ENCODE data around the gene NPVF. TPM values are rescaled to one million over a fixed set of nuclear protein-coding genes. Genes with fewer than 3 reads are reported as not detected.

NPVF gene
- total and polyA plus RNA-seq, 4 donors, result not detected

GRCh38 chr7:25196132-25196896 lies 32.0 kb downstream of the NPVF start (continued):
- TF ChIP-seq, protein P1, sequence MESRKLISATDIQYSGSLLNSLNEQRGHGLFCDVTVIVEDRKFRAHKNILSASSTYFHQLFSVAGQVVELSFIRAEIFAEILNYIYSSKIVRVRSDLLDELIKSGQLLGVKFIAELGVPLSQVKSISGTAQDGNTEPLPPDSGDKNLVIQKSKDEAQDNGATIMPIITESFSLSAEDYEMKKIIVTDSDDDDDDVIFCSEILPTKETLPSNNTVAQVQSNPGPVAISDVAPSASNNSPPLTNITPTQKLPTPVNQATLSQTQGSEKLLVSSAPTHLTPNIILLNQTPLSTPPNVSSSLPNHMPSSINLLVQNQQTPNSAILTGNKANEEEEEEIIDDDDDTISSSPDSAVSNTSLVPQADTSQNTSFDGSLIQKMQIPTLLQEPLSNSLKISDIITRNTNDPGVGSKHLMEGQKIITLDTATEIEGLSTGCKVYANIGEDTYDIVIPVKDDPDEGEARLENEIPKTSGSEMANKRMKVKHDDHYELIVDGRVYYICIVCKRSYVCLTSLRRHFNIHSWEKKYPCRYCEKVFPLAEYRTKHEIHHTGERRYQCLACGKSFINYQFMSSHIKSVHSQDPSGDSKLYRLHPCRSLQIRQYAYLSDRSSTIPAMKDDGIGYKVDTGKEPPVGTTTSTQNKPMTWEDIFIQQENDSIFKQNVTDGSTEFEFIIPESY (IDR thresholded peaks at IDR 0.05), result no peak

GRCh38 chr7:25194036-25194435 lies 34.2 kb downstream of the NPVF start:
- 86% methylated on average over 2 of the region's 2 CpGs for WGBS
- Histone ChIP-seq H3K27me3 (ENCODE audit: control insufficient read depth in 4 of 4, insufficient read depth in 4 of 4, low read length in 3 of 4) (no peaks in the 10 kb centered on the region), H3K36me3 (ENCODE audit: control insufficient read depth in 4 of 4, insufficient read depth in 3 of 4, low read depth in 1 of 4, low read length in 3 of 4) (no peaks in the 10 kb centered on the region), H3K27ac (ENCODE audit: low read depth in 1 of 2, low read length in 2 of 2) (no peak overlapping the region), H3K4me3 (ENCODE audit: low read depth in 1 of 3, low read length in 3 of 3) (no peak overlapping the region), H3K9ac (ENCODE audit: low read depth in 1 of 2, low read length in 2 of 2) (no peak overlapping the region), H3K4me1 (ENCODE audit: control insufficient read depth in 4 of 4, insufficient read depth in 4 of 4, low read length in 3 of 4) (peaks cover 2 to 11% (median 5%) of the 10 kb centered on the region in 4 donors), H3K9me3 (ENCODE audit: control insufficient read depth in 4 of 4, low read length in 3 of 4) (no peaks in the 10 kb centered on the region)
- TF ChIP-seq REST (IDR thresholded peaks at IDR 0.05) (no peak), RAD21 (IDR thresholded peaks at IDR 0.05) (no peak), RXRA (IDR thresholded peaks at IDR 0.05) (no peak), HNF4A (conservative IDR thresholded peaks at IDR 0.05) (no peak), TAF1 (conservative IDR thresholded peaks at IDR 0.05) (no peak)
- TF ChIP-seq, protein P2, sequence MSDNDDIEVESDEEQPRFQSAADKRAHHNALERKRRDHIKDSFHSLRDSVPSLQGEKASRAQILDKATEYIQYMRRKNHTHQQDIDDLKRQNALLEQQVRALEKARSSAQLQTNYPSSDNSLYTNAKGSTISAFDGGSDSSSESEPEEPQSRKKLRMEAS (IDR thresholded peaks at IDR 0.05), result no peak
- DNase-seq (ENCODE audit: low spot score), result no peak

DNA sequence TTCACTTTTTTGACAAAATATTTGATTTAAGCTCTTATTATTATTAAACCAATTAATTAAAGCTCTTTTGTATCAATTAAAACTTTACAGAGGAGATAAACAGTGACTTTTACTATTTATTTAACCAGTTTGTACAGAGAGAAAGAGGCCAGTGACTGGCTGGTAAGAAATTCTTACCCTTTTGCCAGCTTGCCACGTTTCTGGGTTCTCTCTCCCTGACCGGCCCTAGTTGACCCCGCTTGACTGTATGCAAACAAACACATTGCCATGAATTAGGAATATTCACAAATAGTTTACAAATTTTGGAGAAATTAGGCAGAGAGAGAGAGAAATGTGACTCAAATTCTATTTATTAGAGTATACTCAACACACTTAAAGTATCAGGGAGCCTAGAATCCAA lies 36.2 kb downstream of the NPVF start:
- Histone ChIP-seq H3K36me3 (ENCODE audit: control insufficient read depth in 4 of 4, insufficient read depth in 3 of 4, low read depth in 1 of 4, low read length in 3 of 4) (no peaks in the 10 kb centered on the region), H3K4me1 (ENCODE audit: control insufficient read depth in 4 of 4, insufficient read depth in 4 of 4, low read length in 3 of 4) (peaks cover 2 to 11% (median 5%) of the 10 kb centered on the region in 4 donors), H3K4me3 (ENCODE audit: low read depth in 1 of 3, low read length in 3 of 3) (no peak overlapping the region), H3K9me3 (ENCODE audit: control insufficient read depth in 4 of 4, low read length in 3 of 4) (no peaks in the 10 kb centered on the region), H3K9ac (ENCODE audit: low read depth in 1 of 2, low read length in 2 of 2) (no peak overlapping the region), H3K27me3 (ENCODE audit: control insufficient read depth in 4 of 4, insufficient read depth in 4 of 4, low read length in 3 of 4) (no peaks in the 10 kb centered on the region), H3K27ac (ENCODE audit: low read depth in 1 of 2, low read length in 2 of 2) (no peak overlapping the region)
- WGBS, result 36% methylated on average over 3 of the region's 3 CpGs
- TF ChIP-seq YY1 (IDR thresholded peaks at IDR 0.05) (peak; percentile 31), REST (IDR thresholded peaks at IDR 0.05) (peak; percentile 2), RXRA (IDR thresholded peaks at IDR 0.05) (peak; percentile 65 to 81), TAF1 (conservative IDR thresholded peaks at IDR 0.05) (no peak), NR2F2 (IDR thresholded peaks at IDR 0.05) (no peak), HNF4A (conservative IDR thresholded peaks at IDR 0.05) (peak; percentile 5 to 67), EGR1 (IDR thresholded peaks at IDR 0.05; ENCODE audit: low read depth in 2 of 2) (no peak)
- DNase-seq (ENCODE audit: low spot score), result no peak

Measured in liver (tissue), 9 donors.